ENCODE results near the gene PTCH2.

Gene PTCH2, protein sequence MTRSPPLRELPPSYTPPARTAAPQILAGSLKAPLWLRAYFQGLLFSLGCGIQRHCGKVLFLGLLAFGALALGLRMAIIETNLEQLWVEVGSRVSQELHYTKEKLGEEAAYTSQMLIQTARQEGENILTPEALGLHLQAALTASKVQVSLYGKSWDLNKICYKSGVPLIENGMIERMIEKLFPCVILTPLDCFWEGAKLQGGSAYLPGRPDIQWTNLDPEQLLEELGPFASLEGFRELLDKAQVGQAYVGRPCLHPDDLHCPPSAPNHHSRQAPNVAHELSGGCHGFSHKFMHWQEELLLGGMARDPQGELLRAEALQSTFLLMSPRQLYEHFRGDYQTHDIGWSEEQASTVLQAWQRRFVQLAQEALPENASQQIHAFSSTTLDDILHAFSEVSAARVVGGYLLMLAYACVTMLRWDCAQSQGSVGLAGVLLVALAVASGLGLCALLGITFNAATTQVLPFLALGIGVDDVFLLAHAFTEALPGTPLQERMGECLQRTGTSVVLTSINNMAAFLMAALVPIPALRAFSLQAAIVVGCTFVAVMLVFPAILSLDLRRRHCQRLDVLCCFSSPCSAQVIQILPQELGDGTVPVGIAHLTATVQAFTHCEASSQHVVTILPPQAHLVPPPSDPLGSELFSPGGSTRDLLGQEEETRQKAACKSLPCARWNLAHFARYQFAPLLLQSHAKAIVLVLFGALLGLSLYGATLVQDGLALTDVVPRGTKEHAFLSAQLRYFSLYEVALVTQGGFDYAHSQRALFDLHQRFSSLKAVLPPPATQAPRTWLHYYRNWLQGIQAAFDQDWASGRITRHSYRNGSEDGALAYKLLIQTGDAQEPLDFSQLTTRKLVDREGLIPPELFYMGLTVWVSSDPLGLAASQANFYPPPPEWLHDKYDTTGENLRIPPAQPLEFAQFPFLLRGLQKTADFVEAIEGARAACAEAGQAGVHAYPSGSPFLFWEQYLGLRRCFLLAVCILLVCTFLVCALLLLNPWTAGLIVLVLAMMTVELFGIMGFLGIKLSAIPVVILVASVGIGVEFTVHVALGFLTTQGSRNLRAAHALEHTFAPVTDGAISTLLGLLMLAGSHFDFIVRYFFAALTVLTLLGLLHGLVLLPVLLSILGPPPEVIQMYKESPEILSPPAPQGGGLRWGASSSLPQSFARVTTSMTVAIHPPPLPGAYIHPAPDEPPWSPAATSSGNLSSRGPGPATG

DNA sequence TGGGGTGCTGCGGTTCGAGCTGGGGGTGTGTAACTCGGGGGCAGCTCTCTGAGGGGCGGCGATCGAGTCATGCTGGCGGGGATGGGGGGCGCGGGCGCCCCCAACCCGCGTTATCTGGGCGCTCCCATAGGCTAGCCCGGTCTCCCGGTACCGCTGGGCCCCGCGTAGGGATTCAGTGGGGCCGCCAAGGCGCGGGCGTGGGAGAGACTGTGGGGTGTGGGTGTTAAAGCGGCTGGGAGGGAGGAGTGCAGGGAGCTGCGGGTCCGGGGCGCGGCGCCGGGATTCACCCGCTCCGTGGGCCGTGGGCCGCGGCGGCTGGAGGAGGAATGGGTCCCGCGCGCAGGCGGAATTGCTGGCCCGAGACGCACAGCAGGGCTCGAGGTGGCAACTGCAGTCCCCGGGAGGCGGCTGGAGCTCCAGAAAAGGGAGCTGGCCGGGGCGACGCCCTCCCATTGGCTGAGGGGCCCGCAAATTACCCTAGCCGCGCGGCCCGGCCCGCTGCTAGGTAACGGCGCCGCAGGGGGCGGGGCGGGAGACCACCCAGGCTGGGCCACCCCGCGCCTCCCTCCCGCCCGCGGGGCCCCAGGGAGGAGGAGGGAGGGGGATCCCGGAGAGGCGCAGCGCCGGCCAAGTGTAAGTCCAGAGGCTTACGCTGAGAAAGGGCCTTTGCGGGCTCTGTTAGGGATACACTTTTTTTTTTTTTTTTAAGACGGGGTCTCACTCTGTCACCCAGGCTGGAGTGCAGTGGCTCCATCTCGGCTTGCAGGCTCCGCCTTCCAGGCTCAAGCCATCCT lies at the start of gene PTCH2:
PTCH2 (minus strand) TSS at position 392 of the 794 bp plus-strand sequence; CDS start at position 71, 321 bp downstream.
- TF ChIP-seq, protein P1, sequence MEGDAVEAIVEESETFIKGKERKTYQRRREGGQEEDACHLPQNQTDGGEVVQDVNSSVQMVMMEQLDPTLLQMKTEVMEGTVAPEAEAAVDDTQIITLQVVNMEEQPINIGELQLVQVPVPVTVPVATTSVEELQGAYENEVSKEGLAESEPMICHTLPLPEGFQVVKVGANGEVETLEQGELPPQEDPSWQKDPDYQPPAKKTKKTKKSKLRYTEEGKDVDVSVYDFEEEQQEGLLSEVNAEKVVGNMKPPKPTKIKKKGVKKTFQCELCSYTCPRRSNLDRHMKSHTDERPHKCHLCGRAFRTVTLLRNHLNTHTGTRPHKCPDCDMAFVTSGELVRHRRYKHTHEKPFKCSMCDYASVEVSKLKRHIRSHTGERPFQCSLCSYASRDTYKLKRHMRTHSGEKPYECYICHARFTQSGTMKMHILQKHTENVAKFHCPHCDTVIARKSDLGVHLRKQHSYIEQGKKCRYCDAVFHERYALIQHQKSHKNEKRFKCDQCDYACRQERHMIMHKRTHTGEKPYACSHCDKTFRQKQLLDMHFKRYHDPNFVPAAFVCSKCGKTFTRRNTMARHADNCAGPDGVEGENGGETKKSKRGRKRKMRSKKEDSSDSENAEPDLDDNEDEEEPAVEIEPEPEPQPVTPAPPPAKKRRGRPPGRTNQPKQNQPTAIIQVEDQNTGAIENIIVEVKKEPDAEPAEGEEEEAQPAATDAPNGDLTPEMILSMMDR (IDR thresholded peaks at IDR 0.05; ENCODE audit: insufficient read depth, low read depth, low read length, missing control alignments): no peak
- H3K4me3 ChIP-seq (ENCODE audit: low read length): peak within 1 kb of the TSS; percentile 35
- DNase-seq (ENCODE audit: low read depth): peak; percentile 39

DNA sequence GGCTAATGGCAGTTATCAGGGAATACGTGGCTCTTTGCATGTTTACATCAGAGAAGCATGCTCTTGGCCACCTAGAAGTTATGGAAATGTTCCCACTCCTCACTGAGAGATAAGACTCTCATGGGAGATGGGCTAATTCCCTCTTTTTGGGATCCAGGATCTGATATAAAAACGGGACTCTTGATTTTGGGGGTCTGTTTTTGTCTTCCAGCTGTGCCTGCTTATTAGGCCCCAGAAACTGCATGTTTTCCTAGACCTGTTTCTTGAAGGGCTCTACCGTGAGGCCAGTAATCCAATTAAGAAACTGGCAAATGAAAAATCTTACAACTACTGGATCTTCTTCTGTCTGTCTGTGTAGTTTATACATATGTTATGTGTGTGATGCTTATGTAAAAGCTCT lies 47.0 kb upstream of the PTCH2 start:
- H3K4me3 ChIP-seq (ENCODE audit: low read length): no peak overlapping the region
- TF ChIP-seq, protein P1 (IDR thresholded peaks at IDR 0.05; ENCODE audit: insufficient read depth, low read depth, low read length, missing control alignments): no peak
- no peak for DNase-seq (ENCODE audit: low read depth)

DNA sequence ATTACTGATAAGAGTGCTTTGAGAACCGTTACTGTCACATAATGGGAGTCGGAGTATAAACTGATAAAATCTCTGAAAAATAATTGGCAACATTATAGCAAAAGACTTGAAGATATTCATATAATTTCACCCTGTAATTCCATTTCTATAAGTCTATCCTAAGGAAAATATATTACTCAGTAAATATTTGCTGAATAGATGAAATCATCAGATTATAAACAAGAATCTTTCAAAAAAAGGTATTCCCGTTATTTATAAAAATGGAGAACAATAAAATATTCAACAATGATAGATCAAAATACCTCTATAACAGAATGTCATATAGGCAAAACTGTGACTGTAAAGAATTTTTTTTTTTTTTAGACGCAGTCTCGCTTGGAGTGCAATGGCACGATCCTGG lies 42.4 kb upstream of the PTCH2 start:
- TF ChIP-seq, protein P1 (IDR thresholded peaks at IDR 0.05; ENCODE audit: insufficient read depth, low read depth, low read length, missing control alignments): no peak
- no peak overlapping the region for H3K4me3 ChIP-seq (ENCODE audit: low read length)
- no peak for DNase-seq (ENCODE audit: low read depth)

DNA sequence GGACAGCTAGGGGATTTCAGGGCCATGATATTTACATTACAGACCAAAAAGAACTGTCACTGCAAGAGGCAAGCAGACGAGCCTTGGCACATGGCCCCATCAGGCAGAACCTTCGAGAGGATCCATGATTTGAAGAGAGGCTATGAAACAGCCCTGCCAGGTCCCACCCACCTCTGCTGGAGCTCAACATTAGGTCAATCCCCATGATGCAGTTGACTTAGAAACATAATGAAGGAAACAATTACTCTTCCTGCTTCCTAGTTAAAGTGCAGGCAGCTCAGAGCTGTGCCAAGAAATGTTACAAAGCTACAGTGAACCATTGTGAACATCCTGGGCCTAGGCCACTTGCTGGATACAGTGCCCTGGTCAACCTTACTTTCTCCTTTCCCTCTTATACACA lies 41.7 kb upstream of the PTCH2 start:
- TF ChIP-seq, protein P1 (IDR thresholded peaks at IDR 0.05; ENCODE audit: insufficient read depth, low read depth, low read length, missing control alignments): no peak
- H3K4me3 ChIP-seq (ENCODE audit: low read length): no peak overlapping the region
- no peak for DNase-seq (ENCODE audit: low read depth)

DNA sequence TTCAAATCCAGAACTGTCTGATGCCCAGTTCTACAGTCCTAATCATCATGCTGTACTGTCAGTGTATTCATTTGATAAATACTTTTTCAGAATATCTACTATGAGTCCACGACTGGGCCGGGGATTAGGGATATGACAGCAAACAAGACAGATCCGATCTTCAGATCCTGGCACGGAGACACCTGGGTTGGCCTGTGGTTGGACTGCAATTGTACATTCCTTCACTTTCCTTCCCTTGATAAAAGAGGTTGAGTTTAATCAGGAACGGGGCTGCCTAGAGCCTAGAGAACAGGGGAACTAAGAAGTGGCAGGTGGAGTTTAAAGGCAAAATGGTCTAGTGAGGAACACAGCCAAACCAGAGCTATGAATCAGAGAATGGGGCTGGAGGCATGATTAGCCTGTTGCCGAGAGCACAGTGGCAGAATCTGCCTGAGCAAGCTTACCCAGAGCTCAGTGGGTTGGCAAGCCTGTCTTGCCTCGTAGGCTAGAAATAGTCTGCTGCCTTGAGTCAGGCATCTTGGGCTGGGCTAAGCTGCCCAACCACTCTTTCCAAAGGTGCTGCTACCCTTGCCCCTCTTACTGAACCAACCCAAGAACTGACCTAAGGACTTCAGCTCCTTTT lies 38.1 kb upstream of the PTCH2 start:
- H3K4me3 ChIP-seq (ENCODE audit: low read length): no peak overlapping the region
- TF ChIP-seq, protein P1 (IDR thresholded peaks at IDR 0.05; ENCODE audit: insufficient read depth, low read depth, low read length, missing control alignments): no peak
- DNase-seq (ENCODE audit: low read depth): peak; percentile 93
